DMS153 (cell line): ENCODE data around the gene TTLL11.
"Not testable (repeated sequence)": the region's sequence is repeated elsewhere in the genome, so short reads cannot be mapped to it uniquely, and the experiment has no call there.

Source experiments
- DNase-seq: peaks from one replicate; lab custom pipeline; 2025; lab: John Stamatoyannopoulos, UW

Gene TTLL11

GRCh38 chr9:122004589-122004988, 88.5 kb downstream of the TTLL11 start:
- no peak for DNase-seq

- DNase-seq, result no peak
These were observed 91.5 kb downstream of the TTLL11 start for GRCh38 chr9:122001491-122002201.

GRCh38 chr9:122000526-122000925, 92.6 kb downstream of the TTLL11 start:
- DNase-seq, result not testable (repeated sequence)

GRCh38 chr9:121999556-121999955, 93.6 kb downstream of the TTLL11 start:
- no peak for DNase-seq

GRCh38 chr9:121998513-121999049, 94.5 kb downstream of the TTLL11 start:
- DNase-seq, result no peak

GRCh38 chr9:121997791-121998190, 95.3 kb downstream of the TTLL11 start:
- no peak for DNase-seq

GRCh38 chr9:121996783-121997182, 96.3 kb downstream of the TTLL11 start:
- no peak for DNase-seq

GRCh38 chr9:121995997-121996396, 97.1 kb downstream of the TTLL11 start:
- DNase-seq, result no peak

- DNase-seq, result peak; percentile 56
These were observed 100.4 kb downstream of the TTLL11 start for GRCh38 chr9:121992571-121993212.

- no peak for DNase-seq
These were observed 101.8 kb downstream of the TTLL11 start for GRCh38 chr9:121991307-121991661.

- DNase-seq, result no peak
These were observed 102.4 kb downstream of the TTLL11 start for GRCh38 chr9:121990600-121991306.

GRCh38 chr9:121989010-121989409, 104.1 kb downstream of the TTLL11 start:
- no peak for DNase-seq

GRCh38 chr9:121987314-121987713, 105.8 kb downstream of the TTLL11 start:
- no peak for DNase-seq

GRCh38 chr9:121985792-121986494, 107.2 kb downstream of the TTLL11 start:
- no peak for DNase-seq

- DNase-seq, result no peak
These were observed 108.2 kb downstream of the TTLL11 start for GRCh38 chr9:121984726-121985402.

- DNase-seq, result no peak
These were observed 109.4 kb downstream of the TTLL11 start for GRCh38 chr9:121983736-121984135.

GRCh38 chr9:121981118-121981883, 111.8 kb downstream of the TTLL11 start:
- DNase-seq, result no peak

- DNase-seq, result not testable (repeated sequence)
These were observed 112.4 kb downstream of the TTLL11 start for GRCh38 chr9:121980665-121981064.

GRCh38 chr9:121979736-121980135, 113.4 kb downstream of the TTLL11 start:
- no peak for DNase-seq

- no peak for DNase-seq
These were observed 116.4 kb downstream of the TTLL11 start for GRCh38 chr9:121976751-121977150.

GRCh38 chr9:121975801-121976277, 117.3 kb downstream of the TTLL11 start:
- DNase-seq, result no peak
